Cardiac muscle cell (in vitro differentiated cells and primary cell): ENCODE measurements around the gene TBC1D14. TPM values are rescaled to one million over a fixed set of nuclear protein-coding genes. Genes with fewer than 3 reads are reported as not detected.

Experiments used
- DNase-seq, 2 donors: peaks; one replicate each; pipeline versions ENCODE4 v3.0.0 to v3.0.0-alpha.2; 2010 to 2017; ENCODE audit warnings: low read depth in 1 of 2, low spot score in 1 of 2
- H3K27ac ChIP-seq: fragments of 200-600 bp; sonication (generic); 2 replicates; pipeline ENCODE4 v1.5.1; 2016
- H3K27me3 ChIP-seq: fragments of 200-600 bp; sonication (generic); 2 replicates; pipeline ENCODE4 v1.6.0; 2016; ENCODE audit warnings: control low read depth
- H3K36me3 ChIP-seq: fragments of 200-600 bp; sonication (generic); 2 replicates; pipeline ENCODE4 v1.5.1; 2016; ENCODE audit warnings: control low read depth
- H3K4me1 ChIP-seq: fragments of 200-600 bp; sonication (generic); 2 replicates; pipeline ENCODE4 v1.8.1; 2017; ENCODE audit warnings: low read depth, mild to moderate bottlenecking, mixed run types
- H3K4me3 ChIP-seq: fragments of 200-600 bp; sonication (generic); 2 replicates; pipeline ENCODE4 v1.5.1; 2016; ENCODE audit warnings: mild to moderate bottlenecking
- H3K9me3 ChIP-seq: fragments of 200-600 bp; sonication (generic); 2 replicates; pipeline ENCODE4 v1.5.1; 2017; ENCODE audit warnings: low read depth, mild to moderate bottlenecking, control low read depth
- polyA plus RNA-seq: library from polyadenylated mRNA; unstranded; fragments of >200 nt; fragmentation: Nextera tagmentation; extraction: Ambion mirVana; gene quantifications from 2 replicates; pipeline ENCODE4 v1.2.1, GENCODE V29; 2016
- total RNA-seq: library from RNA; depleted of rRNA; stranded (reverse); fragments of >200 nt; gene quantifications from 2 replicates; pipeline ENCODE4 v1.2.3, GENCODE V29; 2016
- TF ChIP-seq, protein P1 (sequence below): IDR thresholded peaks from 2 replicates; pipeline ENCODE4 v1.5.1; 2012; ENCODE audit warnings: low read depth, mild to moderate bottlenecking, low read length

TBC1D14 gene
- total and polyA plus RNA-seq, 2 experiments from 2014 or later, result 30.5 to 41.8 TPM

DNA sequence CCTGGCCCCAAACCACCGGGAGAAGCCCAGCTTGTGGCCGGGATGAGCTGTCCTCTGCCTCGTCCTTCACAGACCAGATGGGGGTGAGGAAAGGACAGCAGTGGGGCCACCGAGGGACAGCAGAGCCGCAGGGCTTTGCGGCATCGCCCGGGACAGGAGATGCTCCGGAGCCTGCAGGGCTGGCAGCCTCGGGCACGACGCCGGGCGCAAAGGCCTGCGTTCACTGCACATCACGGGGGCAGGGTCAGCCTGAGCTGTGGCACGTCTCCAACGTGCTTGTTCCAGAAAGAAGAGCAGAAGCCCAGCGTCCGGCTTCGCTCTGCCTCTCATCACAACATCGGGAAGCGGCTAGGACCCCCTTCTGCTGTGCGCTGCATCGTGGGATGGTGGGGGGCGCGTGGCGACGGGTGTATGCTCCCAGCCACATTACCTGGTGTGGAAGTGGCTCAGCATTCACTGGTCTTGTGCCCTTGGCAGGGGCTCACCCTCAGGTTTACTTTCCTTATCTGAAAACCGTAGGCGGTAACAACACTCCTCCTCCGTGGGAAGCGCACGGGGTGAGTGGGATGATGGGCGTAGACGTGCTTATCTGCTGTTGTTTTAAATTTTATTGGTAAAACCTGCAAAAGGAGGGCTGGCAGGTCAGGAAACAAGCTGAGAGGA, 141.0 kb downstream of the TBC1D14 start:
- TF ChIP-seq, protein P1, sequence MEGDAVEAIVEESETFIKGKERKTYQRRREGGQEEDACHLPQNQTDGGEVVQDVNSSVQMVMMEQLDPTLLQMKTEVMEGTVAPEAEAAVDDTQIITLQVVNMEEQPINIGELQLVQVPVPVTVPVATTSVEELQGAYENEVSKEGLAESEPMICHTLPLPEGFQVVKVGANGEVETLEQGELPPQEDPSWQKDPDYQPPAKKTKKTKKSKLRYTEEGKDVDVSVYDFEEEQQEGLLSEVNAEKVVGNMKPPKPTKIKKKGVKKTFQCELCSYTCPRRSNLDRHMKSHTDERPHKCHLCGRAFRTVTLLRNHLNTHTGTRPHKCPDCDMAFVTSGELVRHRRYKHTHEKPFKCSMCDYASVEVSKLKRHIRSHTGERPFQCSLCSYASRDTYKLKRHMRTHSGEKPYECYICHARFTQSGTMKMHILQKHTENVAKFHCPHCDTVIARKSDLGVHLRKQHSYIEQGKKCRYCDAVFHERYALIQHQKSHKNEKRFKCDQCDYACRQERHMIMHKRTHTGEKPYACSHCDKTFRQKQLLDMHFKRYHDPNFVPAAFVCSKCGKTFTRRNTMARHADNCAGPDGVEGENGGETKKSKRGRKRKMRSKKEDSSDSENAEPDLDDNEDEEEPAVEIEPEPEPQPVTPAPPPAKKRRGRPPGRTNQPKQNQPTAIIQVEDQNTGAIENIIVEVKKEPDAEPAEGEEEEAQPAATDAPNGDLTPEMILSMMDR, result no peak
- no peak overlapping the region for H3K4me3 ChIP-seq
- DNase-seq, result no peak
- no peak overlapping the region for H3K27ac ChIP-seq
- peaks cover 6% of the 10 kb centered on the region for H3K36me3 ChIP-seq
- H3K4me1 ChIP-seq, result peaks cover 8% of the 10 kb centered on the region
- H3K9me3 ChIP-seq, result no peaks in the 10 kb centered on the region
- H3K27me3 ChIP-seq, result no peaks in the 10 kb centered on the region

DNA sequence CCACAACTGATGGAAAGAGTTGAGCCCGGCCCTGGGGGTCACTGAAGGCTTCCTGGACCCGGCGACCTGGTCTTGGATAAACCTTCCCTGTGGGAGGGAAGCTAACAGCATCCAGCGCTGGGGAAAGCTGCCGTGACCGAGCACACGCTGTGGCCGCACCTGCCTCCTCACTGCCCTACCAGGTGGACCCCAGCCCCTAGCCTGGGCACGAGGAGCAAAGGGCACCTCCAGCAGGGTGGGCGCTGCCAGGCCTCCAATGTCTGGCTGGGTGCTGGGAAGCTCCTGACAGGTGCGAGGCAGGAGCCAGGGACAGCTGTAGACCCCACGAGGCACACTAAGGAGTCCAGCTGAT, 141.5 kb downstream of the TBC1D14 start:
- Histone ChIP-seq H3K4me1 (peaks cover 8% of the 10 kb centered on the region), H3K36me3 (peaks cover 10% of the 10 kb centered on the region), H3K27me3 (no peaks in the 10 kb centered on the region), H3K4me3 (no peak overlapping the region), H3K9me3 (no peaks in the 10 kb centered on the region), H3K27ac (no peak overlapping the region)
- TF ChIP-seq, protein P1, result no peak
- DNase-seq, result no peak

DNA sequence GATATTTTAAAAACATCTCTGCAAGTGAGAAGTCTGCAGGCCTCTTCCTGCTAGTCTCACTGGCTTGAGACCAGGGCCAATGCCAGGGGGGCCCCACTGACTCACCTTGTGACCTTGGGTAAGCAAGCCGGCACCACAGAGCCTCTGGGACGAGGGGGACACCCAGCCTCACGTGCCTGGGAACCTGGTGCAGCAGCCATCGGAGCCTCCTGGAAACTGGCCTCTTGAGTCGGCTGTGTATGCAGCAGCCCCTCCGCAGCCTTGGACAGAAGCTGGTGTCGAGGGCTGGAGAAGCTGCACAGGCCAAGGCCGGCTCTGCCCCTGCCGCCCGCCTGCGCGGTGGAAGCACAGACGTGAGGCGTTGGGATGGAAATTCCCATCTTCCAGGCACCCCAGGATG, 142.3 kb downstream of the TBC1D14 start:
- TF ChIP-seq, protein P1, result no peak
- Histone ChIP-seq H3K9me3 (no peaks in the 10 kb centered on the region), H3K27ac (no peak overlapping the region), H3K36me3 (peaks cover 14% of the 10 kb centered on the region), H3K27me3 (no peaks in the 10 kb centered on the region), H3K4me1 (peaks cover 8% of the 10 kb centered on the region), H3K4me3 (no peak overlapping the region)
- no peak for DNase-seq

DNA sequence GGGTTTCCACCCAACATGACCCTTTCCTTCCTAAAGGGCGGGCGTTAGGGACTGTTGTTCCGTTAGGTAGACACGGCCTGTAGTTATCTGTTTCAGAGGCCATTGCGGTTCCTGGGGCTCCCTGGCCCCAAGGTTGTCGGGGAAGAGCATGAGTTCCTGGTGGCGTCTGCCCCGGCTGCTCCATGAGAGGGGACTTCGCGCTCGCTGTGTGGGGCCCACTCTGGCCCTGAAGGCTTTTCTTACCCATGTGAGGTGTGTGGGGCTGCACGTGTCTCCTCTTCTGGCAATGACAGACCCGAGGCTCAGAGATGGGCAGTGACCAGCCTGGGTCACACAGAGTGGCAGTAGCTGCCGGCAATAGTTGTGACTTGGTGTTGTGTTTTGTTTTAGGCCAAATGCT, 142.7 kb downstream of the TBC1D14 start:
- TF ChIP-seq, protein P1, result no peak
- no peak overlapping the region for H3K4me3 ChIP-seq
- no peak for DNase-seq
- H3K36me3 ChIP-seq, result peaks cover 14% of the 10 kb centered on the region
- no peaks in the 10 kb centered on the region for H3K27me3 ChIP-seq
- peaks cover 8% of the 10 kb centered on the region for H3K4me1 ChIP-seq
- H3K9me3 ChIP-seq, result no peaks in the 10 kb centered on the region
- H3K27ac ChIP-seq, result no peak overlapping the region

DNA sequence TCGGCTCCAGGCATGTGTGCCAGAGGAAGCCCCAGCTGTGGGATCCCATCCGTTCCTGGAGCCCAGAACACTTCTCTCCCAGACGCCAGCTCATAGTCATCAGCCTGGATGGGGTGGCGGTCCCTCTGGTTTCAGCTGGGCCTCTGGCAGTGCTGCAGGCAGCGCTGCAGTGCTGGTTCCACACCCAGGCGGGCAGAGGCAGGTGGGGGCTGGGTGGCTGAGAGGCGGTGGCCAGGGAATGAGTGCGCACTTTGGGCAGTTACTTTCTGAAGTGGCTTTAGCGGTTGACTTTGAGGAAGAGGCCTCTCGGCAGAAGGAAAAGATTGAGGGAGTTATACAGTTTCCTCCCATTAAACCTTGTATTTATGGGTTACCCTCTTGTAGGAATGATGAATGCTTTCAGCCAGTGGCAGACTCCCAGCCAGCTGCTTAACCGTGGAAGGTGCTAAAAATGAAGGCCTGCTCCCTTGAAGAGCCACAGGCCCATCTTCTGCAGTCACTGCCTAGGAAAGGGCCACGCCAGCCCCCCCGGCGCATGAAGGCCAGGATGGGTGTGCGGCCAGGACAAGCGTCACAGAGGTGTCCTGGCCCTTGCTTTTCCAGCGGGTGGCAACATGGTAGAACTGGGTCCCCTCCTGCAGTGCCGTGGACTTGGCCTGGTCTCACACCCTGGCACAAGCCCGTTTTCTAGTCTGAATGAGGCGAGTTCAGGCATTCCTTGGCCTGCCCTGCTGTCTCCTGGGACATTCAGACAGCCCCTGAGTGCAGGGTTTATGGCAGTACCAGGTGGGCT, 143.5 kb downstream of the TBC1D14 start:
- TF ChIP-seq, protein P1, result no peak

More for the DNA sequence above, 143.5 kb downstream of the TBC1D14 start:
- peaks cover 8% of the 10 kb centered on the region for H3K4me1 ChIP-seq
- H3K27me3 ChIP-seq, result no peaks in the 10 kb centered on the region
- no peak for DNase-seq
- peak overlapping the region; percentile 48 for H3K27ac ChIP-seq
- H3K36me3 ChIP-seq, result peaks cover 14% of the 10 kb centered on the region
- H3K4me3 ChIP-seq, result no peak overlapping the region
- H3K9me3 ChIP-seq, result no peaks in the 10 kb centered on the region
